SK-N-SH (cell line): ENCODE results near the gene WDR82.

Source experiments
- CTCF ChIP-seq: fragments of 200-600 bp; sonication (generic); IDR thresholded peaks from 2 replicates; pipeline ENCODE4 v1.6.1; 2017; ENCODE audit warnings: antibody characterized with exemption, mild to moderate bottlenecking, moderate library complexity
- GATA2 ChIP-seq: sonication (generic); formaldehyde crosslinking; IDR thresholded peaks from 2 replicates; pipeline ENCODE4 v1.5.0; 2020; ENCODE audit warnings: mild to moderate bottlenecking, missing genetic modification reagents
- NRF1 ChIP-seq: IDR thresholded peaks from 2 replicates; pipeline ENCODE4 v1.6.1; 2012; ENCODE audit warnings: low read depth, mild to moderate bottlenecking, low read length
- PBX3 ChIP-seq: IDR thresholded peaks from 2 replicates; pipeline ENCODE4; 2012
- REST ChIP-seq: IDR thresholded peaks from 2 replicates; pipeline ENCODE4 v1.6.1; 2012; ENCODE audit warnings: mild to moderate bottlenecking, low read depth, low read length, moderate library complexity
- RXRA ChIP-seq: IDR thresholded peaks from 2 replicates; pipeline ENCODE4 v1.4.0; 2012; ENCODE audit warnings: low read depth, mild to moderate bottlenecking, borderline replicate concordance

- no peak for TF ChIP-seq NRF1
- no peak for TF ChIP-seq REST
- no peak for TF ChIP-seq PBX3
- TF ChIP-seq RXRA: no peak
- no peak for TF ChIP-seq GATA2
- no peak for TF ChIP-seq CTCF
Observed at GRCh38 chr3:52221141-52221562, 57.3 kb downstream of the WDR82 start.
